Measurements from ENCODE around the gene HARBI1. TPM values are rescaled to one million over a fixed set of nuclear protein-coding genes. Genes with fewer than 3 reads are reported as not detected.

Gene HARBI1
- total and polyA plus RNA-seq, 2 of the 4 experiments (the other 2 are of a cell fraction), result 2.7 to 5.2 TPM

DNA sequence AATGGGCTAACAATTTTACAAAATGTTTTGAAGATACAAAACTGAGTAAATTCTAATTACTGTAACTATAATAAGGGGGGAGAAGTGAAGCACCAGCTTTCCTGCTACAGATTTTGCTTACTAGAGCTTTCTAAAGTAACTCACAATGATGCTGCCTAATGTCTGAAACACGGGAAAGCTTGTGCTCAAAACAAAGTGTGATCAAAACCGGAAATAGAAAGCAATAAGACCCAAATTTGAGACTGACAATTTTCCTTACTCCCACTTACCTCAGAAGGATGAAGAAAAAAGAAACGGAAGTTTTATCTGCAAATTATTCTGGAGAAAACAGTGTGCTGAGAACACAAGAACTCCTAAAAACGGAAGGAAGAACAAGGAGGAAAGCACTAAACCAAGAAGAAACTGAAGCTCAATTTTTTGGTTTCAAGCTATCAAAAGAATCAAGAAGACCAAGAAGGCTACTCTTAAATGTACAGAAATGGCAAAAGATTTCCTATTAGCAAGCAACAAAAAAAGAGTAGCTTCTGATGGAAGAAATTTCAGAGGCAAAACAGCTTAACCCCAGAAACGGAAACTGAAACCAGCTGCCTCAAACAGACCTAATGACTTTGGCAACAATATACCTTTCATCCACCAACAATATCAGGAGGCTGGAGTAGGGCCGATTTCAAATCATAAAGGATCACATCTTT lies 56.6 kb downstream of the HARBI1 start:
- peak overlapping the region; percentile 97 for H3K4me2 ChIP-seq (ENCODE audit: low read depth, low read length)
- peak overlapping the region; percentile 54 for H3K9ac ChIP-seq (ENCODE audit: low read depth, low read length)
- intact Hi-C loops (cut with micrococcal nuclease), result no loop called here
- no peaks in the 10 kb centered on the region for H3K27me3 ChIP-seq (ENCODE audit: control insufficient read depth, insufficient read depth, low read length)
- no peak overlapping the region for H3K27ac ChIP-seq (ENCODE audit: insufficient read depth, low read length)
- H2BK5ac ChIP-seq (ENCODE audit: low read depth, low read length, poor library complexity, severe bottlenecking), result no peak overlapping the region
- peak; percentile 41 for DNase-seq
- dilution Hi-C loops (cut with HindIII; ENCODE audit: low sequenced_read_pairs, unreplicated experiment), result no loop called here
- no peak overlapping the region for H2AK9ac ChIP-seq (replicated peaks; ENCODE audit: low read depth, low read length, poor library complexity)
- H4K91ac ChIP-seq (ENCODE audit: insufficient read depth, low read depth, low read length), result no peak overlapping the region
- POLR2A ChIA-PET (ENCODE audit: unreplicated experiment), result interaction anchor here (0.6 kb wide), 1 partner anchor 141 kb away, joined by 3 read pairs; the partner anchor contains the start of gene ZNF408
- no peak overlapping the region for H2BK15ac ChIP-seq (ENCODE audit: low read depth, low read length)
- peaks cover 45% of the 10 kb centered on the region for H4K20me1 ChIP-seq (ENCODE audit: insufficient read depth, low read length)
- CTCF ChIA-PET, result interaction anchor here (1.2 kb wide), 1 partner anchor 168 kb away, joined by 3 read pairs; no protein-coding TSS in a partner anchor
- H3K79me1 ChIP-seq (ENCODE audit: low read depth in 1 of 2, low read length in 2 of 2), result peaks cover 46 to 73% of the 10 kb centered on the region in 2 experiments
- H3K9me1 ChIP-seq (ENCODE audit: insufficient read depth, low read length), result peaks cover 21% of the 10 kb centered on the region
- 0 out of 2 replicates have a peak overlapping the region, but pooled peaks have one; percentile 1 for H2AK5ac ChIP-seq (ENCODE audit: low read depth, low read length)
- H4K5ac ChIP-seq (ENCODE audit: low read depth, low read length), result no peak overlapping the region
- 21% methylated on average over 2 of the region's 6 CpGs; no CpG with 5 or more reads in 1 of the 2 experiments for WGBS, 2 experiments (ENCODE audit: extremely low coverage in 2 of 2, insufficient read length in 1 of 2)
- H2BK120ac ChIP-seq (ENCODE audit: low read depth, low read length), result no peak overlapping the region
- H4K8ac ChIP-seq (ENCODE audit: low read depth in 2 of 2, low read length in 2 of 2), result 0 out of 4 replicates have a peak overlapping the region, but pooled peaks of 1 of the 2 experiments have one; percentile 40
- peaks cover 15% of the 10 kb centered on the region for H3K4me1 ChIP-seq (ENCODE audit: control insufficient read depth, insufficient read depth, low read length)
- peak overlapping the region; percentile 7; the same call in 1 of the 2 replicates for H3K14ac ChIP-seq (replicated peaks; ENCODE audit: low read depth, low read length)
- peak overlapping the region; percentile 38; the same call in 1 of the 2 replicates for H3K23ac ChIP-seq (ENCODE audit: low read depth, low read length)
- H3K9me3 ChIP-seq (ENCODE audit: control insufficient read depth, insufficient read depth, low read length), result no peaks in the 10 kb centered on the region
- BruUV-seq (replicated peaks), result no TSS peak
- no peak overlapping the region for H3K4ac ChIP-seq (ENCODE audit: low read depth, low read length)
- no peak overlapping the region for H2AFZ ChIP-seq (replicated peaks; ENCODE audit: low read length, poor library complexity)
- no peak overlapping the region for H3K56ac ChIP-seq (ENCODE audit: extremely low read depth, insufficient read depth, low read length)
- no peak overlapping the region for H2BK20ac ChIP-seq (ENCODE audit: low read depth, low read length)
- peak overlapping the region; percentile 16; the same call in 1 of the 2 replicates for H3K18ac ChIP-seq (ENCODE audit: low read depth, low read length)
- H3K4me3 ChIP-seq (ENCODE audit: insufficient read depth, low read depth, low read length), result peak overlapping the region; percentile 33; the same call in 1 of the 2 replicates
- peak; percentile 28 for ATAC-seq (ENCODE audit: low read depth)
- no peaks in the 10 kb centered on the region for H3K36me3 ChIP-seq (ENCODE audit: control insufficient read depth, insufficient read depth, low read length)
- in situ Hi-C loops (cut with MboI; ENCODE audit: low sequenced_read_pairs), result no loop called here
- TF ChIP-seq RCOR1 (IDR thresholded peaks at IDR 0.05; ENCODE audit: insufficient replicate concordance, low read length), result no peak
- TF ChIP-seq BHLHE40 (IDR thresholded peaks at IDR 0.05; ENCODE audit: low read depth, low read length), result no peak
- TF ChIP-seq RAD21 (IDR thresholded peaks at IDR 0.05; ENCODE audit: low read length), result no peak
- no peak for TF ChIP-seq MAFK (IDR thresholded peaks at IDR 0.05; ENCODE audit: low read depth, low read length)
- no peak for TF ChIP-seq RFX5 (IDR thresholded peaks at IDR 0.05; ENCODE audit: low read depth, low read length)
- TF ChIP-seq MAZ (IDR thresholded peaks at IDR 0.05; ENCODE audit: borderline replicate concordance, low read depth, low read length), result no peak
- no peak for TF ChIP-seq FOS (IDR thresholded peaks at IDR 0.05; ENCODE audit: low read depth, low read length)
- TF ChIP-seq SMC3 (IDR thresholded peaks at IDR 0.05; ENCODE audit: low read depth, low read length), result no peak
- no peak for TF ChIP-seq CEBPB (IDR thresholded peaks at IDR 0.05; ENCODE audit: low read depth, low read length)
- no peak for TF ChIP-seq CHD1 (IDR thresholded peaks at IDR 0.05; ENCODE audit: low read depth, low read length)
- TF ChIP-seq, protein P1, sequence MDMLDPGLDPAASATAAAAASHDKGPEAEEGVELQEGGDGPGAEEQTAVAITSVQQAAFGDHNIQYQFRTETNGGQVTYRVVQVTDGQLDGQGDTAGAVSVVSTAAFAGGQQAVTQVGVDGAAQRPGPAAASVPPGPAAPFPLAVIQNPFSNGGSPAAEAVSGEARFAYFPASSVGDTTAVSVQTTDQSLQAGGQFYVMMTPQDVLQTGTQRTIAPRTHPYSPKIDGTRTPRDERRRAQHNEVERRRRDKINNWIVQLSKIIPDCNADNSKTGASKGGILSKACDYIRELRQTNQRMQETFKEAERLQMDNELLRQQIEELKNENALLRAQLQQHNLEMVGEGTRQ (IDR thresholded peaks at IDR 0.05; ENCODE audit: low read depth, low read length), result no peak
- no peak for TF ChIP-seq POLR2A (IDR thresholded peaks at IDR 0.05; ENCODE audit: low read depth, low read length)
- TF ChIP-seq MXI1 (IDR thresholded peaks at IDR 0.05; ENCODE audit: borderline replicate concordance, low read depth, low read length), result no peak
- TF ChIP-seq, protein P2, sequence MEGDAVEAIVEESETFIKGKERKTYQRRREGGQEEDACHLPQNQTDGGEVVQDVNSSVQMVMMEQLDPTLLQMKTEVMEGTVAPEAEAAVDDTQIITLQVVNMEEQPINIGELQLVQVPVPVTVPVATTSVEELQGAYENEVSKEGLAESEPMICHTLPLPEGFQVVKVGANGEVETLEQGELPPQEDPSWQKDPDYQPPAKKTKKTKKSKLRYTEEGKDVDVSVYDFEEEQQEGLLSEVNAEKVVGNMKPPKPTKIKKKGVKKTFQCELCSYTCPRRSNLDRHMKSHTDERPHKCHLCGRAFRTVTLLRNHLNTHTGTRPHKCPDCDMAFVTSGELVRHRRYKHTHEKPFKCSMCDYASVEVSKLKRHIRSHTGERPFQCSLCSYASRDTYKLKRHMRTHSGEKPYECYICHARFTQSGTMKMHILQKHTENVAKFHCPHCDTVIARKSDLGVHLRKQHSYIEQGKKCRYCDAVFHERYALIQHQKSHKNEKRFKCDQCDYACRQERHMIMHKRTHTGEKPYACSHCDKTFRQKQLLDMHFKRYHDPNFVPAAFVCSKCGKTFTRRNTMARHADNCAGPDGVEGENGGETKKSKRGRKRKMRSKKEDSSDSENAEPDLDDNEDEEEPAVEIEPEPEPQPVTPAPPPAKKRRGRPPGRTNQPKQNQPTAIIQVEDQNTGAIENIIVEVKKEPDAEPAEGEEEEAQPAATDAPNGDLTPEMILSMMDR (conservative IDR thresholded peaks at IDR 0.05; ENCODE audit: low read depth, low read length), result no peak
- TF ChIP-seq NFE2L2 (IDR thresholded peaks at IDR 0.05; ENCODE audit: low read depth, low read length), result no peak

All from IMR-90 (cell line).